Keratinocyte (primary cell): Measurements from ENCODE around the gene DHDH. TPM values are rescaled to one million over a fixed set of nuclear protein-coding genes. Genes with fewer than 3 reads are reported as not detected.
A peak's percentile ranks its signal among the peaks of the same experiment; 100 is the strongest.

ENCODE experiments used
- DNase-seq: peaks from one replicate; pipeline ENCODE4 v3.0.0-alpha.2; 2011; ENCODE audit warnings: low read depth, missing footprints, low spot score
- FAIRE-seq: peaks from 2 replicates; lab custom pipeline; 2011; peaks lifted over from hg19 to GRCh38; lab: Jason Lieb, UNC
- H2AFZ ChIP-seq: 2 replicates; pipeline ENCODE4 v1.6.0; 2012; ENCODE audit warnings: low read length, control low read depth, inconsistent platforms; ENCODE audit not compliant: control insufficient read depth
- H3K27ac ChIP-seq: 2 replicates; pipeline ENCODE4 v1.5.1; 2011; ENCODE audit warnings: low read length; ENCODE audit not compliant: control insufficient read depth, insufficient read depth
- H3K27me3 ChIP-seq: 3 replicates; pipeline ENCODE4 v1.6.0; 2011; ENCODE audit warnings: low read length; ENCODE audit not compliant: control insufficient read depth, insufficient read depth; ENCODE audit errors: extremely low read depth
- H3K36me3 ChIP-seq, 2 experiments: 2 replicates in 1 of 2; 3 replicates in 1 of 2; pipeline ENCODE4 v1.5.1; 2011; ENCODE audit warnings: low read length in 2 of 2, mild to moderate bottlenecking in 1 of 2; ENCODE audit not compliant: control insufficient read depth in 2 of 2, insufficient read depth in 2 of 2; ENCODE audit errors: extremely low read depth in 1 of 2
- H3K4me1 ChIP-seq: 3 replicates; pipeline ENCODE4 v1.5.1; 2011; ENCODE audit warnings: low read length; ENCODE audit not compliant: control insufficient read depth, insufficient read depth; ENCODE audit errors: extremely low read depth
- H3K4me2 ChIP-seq: 3 replicates; pipeline ENCODE4 v1.6.0; 2011; ENCODE audit warnings: low read depth, low read length; ENCODE audit not compliant: control insufficient read depth, insufficient read depth; ENCODE audit errors: extremely low read depth
- H3K4me3 ChIP-seq, 3 experiments: fragments of 200-600 bp in 1 of 3; sonication (generic) in 1 of 3; 2 replicates in 2 of 3; 3 replicates in 1 of 3; pipeline ENCODE4 v1.5.1; 2011 to 2016; ENCODE audit warnings: low read length in 3 of 3, mild to moderate bottlenecking in 3 of 3, control low read depth in 2 of 3, inconsistent platforms in 1 of 3, low read depth in 1 of 3, mixed read lengths in 1 of 3, mixed run types in 1 of 3, moderate library complexity in 1 of 3; ENCODE audit not compliant: control insufficient read depth in 2 of 3, insufficient read depth in 2 of 3; ENCODE audit errors: extremely low read depth in 1 of 3
- H3K79me2 ChIP-seq: 2 replicates; pipeline ENCODE4 v1.6.0; 2012; ENCODE audit warnings: low read length; ENCODE audit not compliant: control insufficient read depth, insufficient read depth
- H3K9ac ChIP-seq: 3 replicates; pipeline ENCODE4 v1.6.0; 2011; ENCODE audit warnings: low read length; ENCODE audit not compliant: control insufficient read depth, insufficient read depth; ENCODE audit errors: extremely low read depth
- H3K9me1 ChIP-seq: 3 replicates; pipeline ENCODE4 v1.6.0; 2011; ENCODE audit warnings: low read length; ENCODE audit not compliant: control insufficient read depth, insufficient read depth; ENCODE audit errors: extremely low read depth
- H3K9me3 ChIP-seq: 2 replicates; pipeline ENCODE4 v1.5.1; 2012; ENCODE audit warnings: low read depth, low read length; ENCODE audit not compliant: control insufficient read depth
- H4K20me1 ChIP-seq: 3 replicates; pipeline ENCODE4 v1.6.0; 2011; ENCODE audit warnings: low read length; ENCODE audit not compliant: control insufficient read depth, insufficient read depth; ENCODE audit errors: extremely low read depth
- EZH2 ChIP-seq: IDR thresholded peaks from one replicate; pipeline ENCODE4 v1.6.1; 2012; ENCODE audit warnings: inconsistent platforms, mild to moderate bottlenecking, low read length, moderate library complexity
- dilution Hi-C: fragments of 300-500 bp; cut with MboI; formaldehyde crosslinking; loops from one replicate; pipeline ENCODE4 v1.7.0; 2020; ENCODE audit warnings: low sequenced_read_pairs; ENCODE audit not compliant: extremely low pct_ligation_motif_present
- polyA plus RNA-seq, 5 experiments: library from polyadenylated mRNA; depleted of rRNA in 3 of 5; stranded (reverse) in 3 of 5; stranded (forward) in 1 of 5; unstranded in 1 of 5; fragments of >200 nt; gene quantifications; 1 replicate in 1 of 5; 2 replicates in 3 of 5; 3 replicates in 1 of 5; pipeline versions ENCODE4 v1.2.1 to v1.2.3, GENCODE V29; 2011 to 2012; ENCODE audit warnings: missing spikeins in 2 of 5, low read depth in 1 of 5, low replicate concordance in 1 of 5
- TF ChIP-seq, protein P1 (sequence below), 3 experiments: IDR thresholded peaks in 1 of 3; conservative IDR thresholded peaks in 1 of 3; optimal IDR thresholded peaks in 1 of 3; 2 replicates in 2 of 3; 3 replicates in 1 of 3; pipeline versions ENCODE3 to v1.5.1; 2011; ENCODE audit warnings: low read length in 3 of 3, mild to moderate bottlenecking in 3 of 3, moderate library complexity in 2 of 3, control low read depth in 1 of 3, inconsistent platforms in 1 of 3; ENCODE audit not compliant: insufficient read depth in 2 of 3; ENCODE audit errors: extremely low read depth in 1 of 3

The DHDH gene
- polyA plus RNA-seq, 1 donor (not counting 4 experiments of a cell fraction or from before 2014, with no cell fraction given) = 0.45 TPM

DNA sequence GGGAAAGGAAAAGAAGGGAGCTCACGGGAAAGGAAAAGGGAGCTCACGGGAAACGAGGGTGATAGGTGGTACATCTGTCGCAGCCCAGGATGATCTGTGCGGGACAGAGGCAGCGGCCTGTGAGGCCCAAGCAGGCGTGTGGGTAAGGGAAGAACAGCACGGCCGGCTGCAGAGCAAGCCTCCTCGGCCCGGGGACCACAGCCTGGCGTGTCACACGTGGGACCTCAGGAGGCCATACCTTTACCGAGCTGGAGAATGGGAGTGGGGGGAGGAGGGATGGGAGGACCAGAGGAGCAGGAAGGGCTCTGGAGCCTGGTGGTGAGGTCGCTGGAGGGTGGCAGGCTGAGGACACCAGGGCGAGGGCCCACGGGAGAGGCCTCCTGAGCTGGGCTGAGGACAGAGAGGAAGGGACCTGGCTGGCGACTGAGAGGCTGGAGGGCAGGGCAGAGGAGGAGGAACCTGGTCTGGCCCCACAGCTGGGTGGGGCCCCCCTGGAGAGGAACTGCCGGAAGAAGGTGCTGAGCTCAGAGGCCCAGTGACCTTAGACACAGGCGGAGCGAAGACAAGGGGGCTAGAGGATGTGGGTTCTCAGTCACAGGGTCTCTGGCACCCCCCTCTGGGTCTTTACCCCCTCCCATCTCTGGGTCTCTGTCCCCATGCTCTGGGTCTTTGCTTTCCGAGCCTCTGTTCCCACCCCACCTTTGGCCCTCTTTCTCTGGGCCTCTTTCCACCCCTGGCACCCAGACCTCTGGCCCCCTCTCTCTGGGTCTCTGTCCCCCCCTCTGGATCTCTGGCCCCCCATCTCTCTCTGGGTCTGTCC, 28.7 kb downstream of the DHDH start:
- peaks cover 32% of the 10 kb centered on the region for H3K4me1 ChIP-seq
- no peaks in the 10 kb centered on the region for H3K9me3 ChIP-seq
- DNase-seq = no peak
- peak overlapping the region; percentile 28 for H3K9ac ChIP-seq
- peak overlapping the region; percentile 58 for H3K27ac ChIP-seq
- no peak for FAIRE-seq
- peaks cover 4% of the 10 kb centered on the region for H3K9me1 ChIP-seq
- dilution Hi-C loops = no loop called here
- no peak overlapping the region for H3K4me3 ChIP-seq
- H3K79me2 ChIP-seq = peaks cover 7% of the 10 kb centered on the region
- no peak for TF ChIP-seq EZH2
- TF ChIP-seq, protein P1, sequence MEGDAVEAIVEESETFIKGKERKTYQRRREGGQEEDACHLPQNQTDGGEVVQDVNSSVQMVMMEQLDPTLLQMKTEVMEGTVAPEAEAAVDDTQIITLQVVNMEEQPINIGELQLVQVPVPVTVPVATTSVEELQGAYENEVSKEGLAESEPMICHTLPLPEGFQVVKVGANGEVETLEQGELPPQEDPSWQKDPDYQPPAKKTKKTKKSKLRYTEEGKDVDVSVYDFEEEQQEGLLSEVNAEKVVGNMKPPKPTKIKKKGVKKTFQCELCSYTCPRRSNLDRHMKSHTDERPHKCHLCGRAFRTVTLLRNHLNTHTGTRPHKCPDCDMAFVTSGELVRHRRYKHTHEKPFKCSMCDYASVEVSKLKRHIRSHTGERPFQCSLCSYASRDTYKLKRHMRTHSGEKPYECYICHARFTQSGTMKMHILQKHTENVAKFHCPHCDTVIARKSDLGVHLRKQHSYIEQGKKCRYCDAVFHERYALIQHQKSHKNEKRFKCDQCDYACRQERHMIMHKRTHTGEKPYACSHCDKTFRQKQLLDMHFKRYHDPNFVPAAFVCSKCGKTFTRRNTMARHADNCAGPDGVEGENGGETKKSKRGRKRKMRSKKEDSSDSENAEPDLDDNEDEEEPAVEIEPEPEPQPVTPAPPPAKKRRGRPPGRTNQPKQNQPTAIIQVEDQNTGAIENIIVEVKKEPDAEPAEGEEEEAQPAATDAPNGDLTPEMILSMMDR (optimal IDR thresholded peaks at IDR 0.05 in 1 of 3, IDR thresholded peaks at IDR 0.05 in 1 of 3, conservative IDR thresholded peaks at IDR 0.05 in 1 of 3; ENCODE audit: extremely low read depth in 1 of 3, insufficient read depth in 2 of 3, low read length in 3 of 3) = no peak
- H3K36me3 ChIP-seq = peaks cover 0 to 4% of the 10 kb centered on the region in 2 experiments
- no peak overlapping the region for H2AFZ ChIP-seq
- no peaks in the 10 kb centered on the region for H3K27me3 ChIP-seq
- peaks cover 6% of the 10 kb centered on the region for H4K20me1 ChIP-seq
- H3K4me2 ChIP-seq = peak overlapping the region; percentile 37

DNA sequence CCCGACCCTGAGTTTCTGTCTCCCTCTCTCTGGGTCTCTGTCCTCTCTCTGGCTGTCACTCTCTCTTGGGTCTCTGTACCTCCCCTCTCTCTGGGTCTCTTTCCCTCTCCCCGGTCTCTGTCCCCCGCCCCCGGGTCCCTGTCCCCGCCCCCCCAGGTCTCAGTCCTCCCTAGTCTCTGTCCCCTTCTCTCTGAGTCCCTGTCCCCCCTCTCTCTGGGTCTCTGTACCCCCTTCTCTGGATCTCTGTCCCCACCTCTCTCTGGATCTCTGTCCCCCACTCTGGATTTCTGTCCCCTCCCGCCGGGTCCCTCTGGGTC, 29.3 kb downstream of the DHDH start:
- no peak for DNase-seq
- H3K9me1 ChIP-seq = peaks cover 4% of the 10 kb centered on the region
- TF ChIP-seq EZH2 = no peak
- TF ChIP-seq, protein P1 (optimal IDR thresholded peaks at IDR 0.05 in 1 of 3, IDR thresholded peaks at IDR 0.05 in 1 of 3, conservative IDR thresholded peaks at IDR 0.05 in 1 of 3; ENCODE audit: extremely low read depth in 1 of 3, insufficient read depth in 2 of 3, low read length in 3 of 3) = no peak
- H3K27ac ChIP-seq = peak overlapping the region; percentile 58
- no peaks in the 10 kb centered on the region for H3K9me3 ChIP-seq
- H3K4me1 ChIP-seq = peaks cover 32% of the 10 kb centered on the region
- FAIRE-seq = no peak
- H3K9ac ChIP-seq = peak overlapping the region; percentile 28
- H3K27me3 ChIP-seq = no peaks in the 10 kb centered on the region
- H3K79me2 ChIP-seq = peaks cover 7% of the 10 kb centered on the region
- H2AFZ ChIP-seq = no peak overlapping the region
- H3K4me3 ChIP-seq = no peak overlapping the region
- peaks cover 6% of the 10 kb centered on the region for H4K20me1 ChIP-seq
- peaks cover 0 to 4% of the 10 kb centered on the region in 2 experiments for H3K36me3 ChIP-seq
- no peak overlapping the region for H3K4me2 ChIP-seq
- dilution Hi-C loops = no loop called here
